HG03469 (cell line): ENCODE data around the gene TMED1.
"Not testable (repeated sequence)": the region's sequence is repeated elsewhere in the genome, so short reads cannot be mapped to it uniquely, and the experiment has no call there.

ENCODE experiments used
- ATAC-seq: cut with Tn5 transposase; IDR thresholded peaks from one replicate; pipeline ENCODE4 v1.9.1; 2021; ENCODE audit warnings: mild to moderate bottlenecking, moderate library complexity, moderate number of reproducible peaks; ENCODE audit not compliant: unreplicated experiment

The TMED1 gene, protein sequence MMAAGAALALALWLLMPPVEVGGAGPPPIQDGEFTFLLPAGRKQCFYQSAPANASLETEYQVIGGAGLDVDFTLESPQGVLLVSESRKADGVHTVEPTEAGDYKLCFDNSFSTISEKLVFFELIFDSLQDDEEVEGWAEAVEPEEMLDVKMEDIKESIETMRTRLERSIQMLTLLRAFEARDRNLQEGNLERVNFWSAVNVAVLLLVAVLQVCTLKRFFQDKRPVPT

DNA sequence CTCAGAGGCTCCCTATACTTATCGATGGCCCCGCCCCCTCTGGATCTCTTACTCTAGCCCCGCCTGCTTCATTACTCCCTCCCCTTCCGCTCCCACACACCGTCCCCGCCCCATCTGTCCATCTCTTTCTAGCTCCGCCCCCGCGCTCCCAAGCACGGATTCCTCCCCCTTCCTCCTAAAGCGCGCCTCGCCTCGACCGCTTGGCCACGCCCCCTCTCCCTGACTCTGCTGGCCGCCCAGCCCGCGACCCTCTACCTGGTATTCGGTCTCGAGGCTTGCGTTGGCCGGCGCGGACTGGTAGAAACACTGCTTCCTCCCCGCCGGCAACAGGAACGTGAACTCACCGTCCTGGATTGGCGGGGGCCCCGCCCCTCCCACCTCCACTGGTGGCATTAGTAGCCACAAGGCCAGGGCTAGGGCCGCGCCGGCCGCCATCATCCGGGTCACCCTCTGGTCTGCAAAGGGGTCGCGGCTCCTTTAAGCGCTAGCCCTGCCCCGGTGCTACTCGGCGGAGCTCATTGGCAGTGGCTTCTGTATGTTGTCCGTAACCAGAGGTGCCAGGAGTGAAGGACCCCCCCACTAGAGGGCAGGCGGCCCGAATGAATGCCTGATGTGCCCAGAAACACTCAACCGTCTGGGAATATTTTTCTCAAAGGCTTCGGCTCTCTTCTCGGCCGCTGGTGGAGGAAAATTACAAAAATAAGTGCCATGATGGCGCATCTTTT lies at the start of gene TMED1:
Gene TMED1, minus strand, starts transcription at position 459 of the 725 bp plus-strand sequence. Its CDS starts 21 bp downstream, at position 438.
- ATAC-seq: peak; percentile 43

DNA sequence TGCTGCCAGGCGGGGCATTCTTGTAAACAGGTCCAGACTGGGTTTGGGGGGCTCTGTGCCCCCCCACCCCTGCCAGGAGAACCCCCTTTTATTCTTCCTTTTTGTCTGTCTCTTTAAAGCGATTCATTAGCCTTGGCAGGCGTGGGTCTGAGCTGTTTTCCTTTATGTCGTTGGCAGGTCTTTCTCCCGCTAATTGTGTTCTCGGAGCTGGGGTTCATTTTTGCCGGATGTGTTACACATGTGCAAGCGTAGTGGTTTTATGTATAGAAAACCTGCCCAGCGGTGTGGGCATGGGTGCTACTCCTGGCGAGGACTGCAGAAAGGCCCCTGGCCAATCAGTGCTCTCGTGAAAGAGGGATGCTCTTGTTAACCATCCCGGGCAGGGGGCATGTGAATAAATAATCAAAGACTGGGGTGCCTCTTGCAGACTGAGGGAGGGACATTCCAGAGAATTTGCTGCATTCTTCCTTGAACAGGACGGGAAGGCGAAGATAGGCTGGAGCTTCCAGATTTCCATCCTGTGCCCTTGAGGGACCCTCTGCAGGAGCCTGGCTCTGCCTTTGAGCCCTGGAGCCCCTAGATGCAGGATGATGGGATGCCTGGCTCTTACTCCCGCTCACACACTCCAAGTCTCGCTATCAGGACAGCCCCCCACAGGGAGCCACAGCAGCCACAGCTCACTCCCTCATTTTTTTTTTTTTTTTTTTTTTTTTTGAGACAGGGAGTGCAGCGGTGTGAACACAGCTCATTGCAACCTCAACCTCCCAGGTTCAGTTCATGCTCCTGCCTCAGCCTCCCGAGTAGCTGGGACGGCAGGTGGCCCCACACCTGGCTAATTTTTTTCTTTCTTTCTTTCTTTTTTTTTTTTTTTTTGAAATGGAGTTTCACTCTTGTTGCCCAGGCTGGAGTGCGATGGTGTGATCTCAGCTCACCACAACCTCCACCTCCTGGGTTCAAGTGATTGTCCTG lies 49.5 kb upstream of the TMED1 start:
- no peak for ATAC-seq

DNA sequence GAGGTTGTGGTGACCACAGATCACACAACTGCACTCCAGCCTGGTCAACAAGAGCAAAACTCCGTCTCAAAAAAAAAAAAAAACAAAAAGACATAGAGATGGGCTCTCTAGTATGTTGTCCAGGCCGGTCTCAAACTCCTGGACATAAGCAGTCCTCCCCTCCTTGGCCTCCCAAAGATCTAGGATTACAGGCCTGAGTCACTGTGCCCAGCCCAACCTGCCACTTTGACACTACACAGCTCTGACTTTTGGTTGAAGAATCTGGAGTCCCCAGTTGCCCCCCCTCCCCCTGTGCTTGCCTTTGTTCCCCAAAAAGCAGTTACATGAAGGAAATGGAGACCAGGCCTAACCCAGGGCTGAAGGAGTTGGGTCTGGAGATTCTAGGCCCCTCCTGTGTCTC lies 48.3 kb upstream of the TMED1 start:
- no peak for ATAC-seq

DNA sequence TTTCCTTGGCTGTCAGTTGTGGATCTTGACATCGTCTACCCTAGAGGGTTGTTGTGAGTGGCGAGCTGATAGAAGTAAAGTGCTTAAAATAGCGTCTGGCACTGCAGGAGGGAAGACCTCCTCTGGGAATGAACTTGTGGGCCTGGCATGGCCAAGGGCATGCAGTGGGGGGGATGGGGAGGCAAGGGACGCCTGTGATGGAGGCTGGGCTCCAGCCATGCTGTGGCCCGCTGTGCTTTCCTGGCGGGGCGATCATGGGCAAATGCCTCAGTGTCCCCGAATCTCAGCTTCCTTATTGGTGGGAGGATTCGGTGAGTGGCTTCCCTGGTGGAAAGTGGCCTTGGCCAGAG lies 46.1 kb upstream of the TMED1 start:
- no peak for ATAC-seq

DNA sequence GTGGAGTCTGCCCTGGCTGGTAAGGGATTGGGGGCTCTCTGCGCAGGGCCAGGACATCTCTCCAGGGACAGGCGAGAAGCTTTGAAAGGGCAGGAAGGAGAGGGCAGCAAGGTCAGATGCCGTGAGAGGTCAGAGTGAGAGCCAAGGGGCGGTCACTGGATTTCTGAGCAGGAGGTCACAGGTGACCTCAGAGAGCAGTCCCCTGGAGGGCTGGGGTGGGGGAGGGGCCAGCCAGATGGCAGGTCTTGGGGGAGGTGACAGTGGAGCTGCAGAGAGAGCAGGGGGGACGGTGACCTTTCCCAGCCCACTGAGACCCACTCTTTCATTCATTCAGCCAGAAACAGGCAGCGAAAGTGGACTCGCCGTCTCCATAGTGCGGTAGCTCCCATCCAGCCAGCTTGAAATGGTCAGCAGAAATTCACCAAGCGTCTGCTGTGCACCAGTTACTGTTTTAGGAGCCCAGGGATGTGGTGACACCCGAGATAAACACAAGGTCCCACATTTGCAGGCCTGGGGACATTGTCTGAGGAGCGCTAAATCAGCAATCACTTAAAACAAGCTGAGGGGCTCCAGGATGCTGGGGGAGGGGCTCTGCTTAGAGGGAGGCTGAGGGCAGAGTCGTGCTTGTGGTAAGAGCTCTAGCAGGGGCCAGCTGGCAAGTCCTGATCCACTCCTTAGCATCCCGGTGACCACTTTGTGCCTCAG lies 45.5 kb upstream of the TMED1 start:
- no peak for ATAC-seq

DNA sequence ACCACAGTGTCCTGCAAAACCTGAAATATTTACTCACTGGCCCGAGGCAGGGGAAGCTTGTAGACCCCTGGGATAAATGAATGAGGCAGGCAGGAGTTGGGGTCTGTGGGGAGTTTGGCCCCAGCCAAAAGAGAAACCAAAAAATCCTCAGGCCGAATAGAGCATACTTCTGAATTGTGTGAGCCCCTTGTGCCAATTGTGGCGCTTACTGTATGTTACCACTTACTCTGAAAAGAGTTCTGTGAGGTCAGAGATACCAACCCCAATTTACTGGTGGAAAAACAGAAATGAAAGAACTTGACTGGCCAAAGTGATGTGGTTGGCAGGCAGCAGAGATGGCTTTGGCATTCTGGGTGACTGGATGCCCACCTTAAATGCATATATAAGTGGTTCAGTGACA lies 42.2 kb upstream of the TMED1 start:
- ATAC-seq: no peak

DNA sequence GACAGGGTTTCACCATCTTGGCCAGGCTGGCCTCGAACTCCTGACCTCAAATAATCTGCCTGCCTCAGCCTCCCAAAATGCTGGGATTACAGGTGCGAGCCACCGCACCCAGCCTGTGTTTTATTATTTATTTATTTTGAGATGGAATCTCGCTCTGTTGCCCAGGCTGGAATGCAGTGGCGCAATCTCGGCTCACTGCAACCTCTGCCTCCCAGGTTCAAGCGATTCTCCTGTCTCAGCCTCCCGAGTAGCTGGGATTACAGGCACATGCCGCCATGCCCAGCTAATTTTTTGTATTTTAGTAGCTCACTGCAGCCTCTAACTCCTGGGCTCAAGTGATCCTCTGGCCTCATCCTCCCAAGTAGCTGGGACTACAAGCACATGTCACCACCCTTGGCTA lies 41.6 kb upstream of the TMED1 start:
- not testable (repeated sequence) for ATAC-seq

DNA sequence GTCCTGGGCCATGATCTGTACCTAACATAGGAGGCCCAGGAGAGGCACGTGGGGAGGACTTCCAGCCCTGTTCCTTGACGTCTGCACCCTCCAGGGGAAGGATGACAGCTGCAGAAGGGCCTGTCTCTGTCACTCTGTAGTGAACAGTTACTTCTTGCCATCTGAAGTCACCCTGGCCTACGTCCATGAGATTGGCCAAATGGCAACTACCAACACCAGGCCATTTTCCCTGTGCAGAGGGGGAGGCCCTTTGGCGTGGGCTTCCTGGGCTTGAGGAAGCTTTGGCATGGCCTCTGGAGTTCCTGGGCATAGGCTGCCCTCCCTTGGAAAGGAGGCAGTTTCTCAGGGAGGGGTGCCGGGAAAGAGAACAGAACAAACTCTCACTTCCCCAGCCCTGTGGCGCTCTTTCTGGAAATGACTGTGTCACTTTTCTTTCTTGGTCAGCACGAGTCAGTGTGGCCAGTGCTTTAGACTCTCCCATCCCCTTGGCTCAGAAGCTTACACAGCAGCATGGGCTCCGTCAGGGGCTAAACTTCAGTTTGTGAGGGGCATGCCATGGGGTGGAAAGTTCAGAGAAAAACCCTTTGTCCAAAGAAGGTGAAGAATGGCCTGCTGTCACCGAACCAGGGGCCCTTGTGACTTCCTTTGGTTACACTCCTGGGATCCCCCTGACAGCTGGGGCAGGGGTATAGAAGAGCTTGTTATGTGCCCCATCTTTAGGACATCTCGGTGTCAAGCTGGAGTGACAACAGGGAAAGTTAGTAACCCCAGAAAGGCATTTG lies 40.6 kb upstream of the TMED1 start:
- ATAC-seq: no peak

DNA sequence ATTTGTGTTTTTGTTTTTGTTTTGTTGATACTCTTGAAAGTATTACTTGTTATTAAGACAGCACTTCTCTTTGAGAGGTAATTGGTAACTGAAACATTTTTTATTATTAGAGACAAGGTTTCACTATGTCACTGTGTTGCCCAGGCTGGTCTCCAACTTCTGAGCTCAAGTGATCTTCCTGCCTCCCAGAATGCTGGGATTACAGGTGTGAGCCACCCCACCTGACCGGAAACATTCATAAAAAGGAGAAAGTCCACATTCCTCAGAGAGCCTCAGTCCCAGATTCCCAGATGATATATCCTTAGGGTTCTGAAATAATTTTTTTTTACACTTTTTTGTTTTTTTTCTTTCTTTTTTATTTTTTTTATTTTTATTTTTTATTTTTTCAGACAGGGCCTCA lies 38.0 kb upstream of the TMED1 start:
- ATAC-seq: no peak

DNA sequence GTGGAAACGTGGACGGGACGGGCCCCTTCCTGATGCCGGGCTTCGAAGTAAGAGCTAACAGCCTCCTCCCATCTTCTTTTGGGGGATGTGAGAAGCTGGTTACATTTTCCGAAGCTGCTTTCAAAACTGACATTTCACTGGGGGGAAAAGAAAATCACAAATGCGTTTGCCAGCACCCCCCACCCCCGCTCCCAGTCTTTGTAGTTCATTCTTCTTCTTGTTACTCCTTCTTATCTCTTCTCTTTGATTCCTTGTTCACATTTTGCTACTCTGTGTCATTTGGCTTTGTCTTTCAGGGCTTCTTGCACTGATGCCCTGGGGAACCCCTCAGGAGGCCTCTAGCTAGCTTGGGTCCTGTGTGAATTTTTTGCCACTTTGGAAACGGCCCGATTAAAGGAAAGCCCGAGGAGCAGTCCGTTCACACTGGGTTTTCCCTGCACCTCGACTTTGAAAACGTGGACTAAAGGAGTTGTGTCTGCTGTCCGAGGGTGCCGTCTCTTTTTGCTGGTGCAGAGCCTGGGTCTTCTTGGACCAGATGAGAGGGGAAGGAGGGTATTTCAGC lies 36.6 kb upstream of the TMED1 start:
- ATAC-seq: no peak

DNA sequence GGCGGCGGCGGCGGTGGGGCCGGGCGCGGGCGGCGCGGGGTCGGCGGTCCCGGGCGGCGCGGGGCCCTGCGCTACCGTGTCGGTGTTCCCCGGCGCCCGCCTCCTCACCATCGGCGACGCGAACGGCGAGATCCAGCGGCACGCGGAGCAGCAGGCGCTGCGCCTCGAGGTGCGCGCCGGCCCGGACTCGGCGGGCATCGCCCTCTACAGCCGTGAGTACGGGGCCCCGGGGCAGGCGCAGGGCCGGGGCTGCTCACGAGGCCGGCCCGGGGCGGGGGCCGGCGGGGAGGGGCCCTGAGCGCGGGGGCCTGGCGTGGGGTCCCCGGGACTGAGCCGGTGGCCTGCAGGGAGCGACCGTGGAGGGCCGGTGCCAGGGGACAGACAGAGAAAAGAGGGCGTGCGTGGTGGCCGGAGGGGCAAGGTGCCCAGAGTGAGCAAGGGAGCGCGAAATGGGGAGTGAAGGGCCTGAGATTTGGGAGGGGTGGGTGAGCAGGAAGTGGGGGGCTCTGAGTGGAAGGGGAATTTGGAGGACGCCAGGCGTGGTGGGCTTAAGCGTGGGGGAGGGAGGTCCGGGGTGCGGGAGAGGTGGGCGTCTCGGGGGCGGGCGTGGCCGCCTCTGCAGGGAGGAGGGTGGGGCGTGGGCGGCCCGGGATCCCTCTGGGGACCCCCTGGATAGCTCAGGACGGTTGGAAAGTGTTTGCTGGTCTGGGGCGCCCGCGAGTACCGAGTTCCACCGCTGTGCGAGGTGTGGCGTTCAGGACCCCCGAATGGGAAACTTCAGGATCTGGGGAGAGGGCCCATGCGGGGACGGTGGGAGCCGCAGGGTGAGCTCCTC lies 35.9 kb upstream of the TMED1 start:
- ATAC-seq: peak; percentile 2

DNA sequence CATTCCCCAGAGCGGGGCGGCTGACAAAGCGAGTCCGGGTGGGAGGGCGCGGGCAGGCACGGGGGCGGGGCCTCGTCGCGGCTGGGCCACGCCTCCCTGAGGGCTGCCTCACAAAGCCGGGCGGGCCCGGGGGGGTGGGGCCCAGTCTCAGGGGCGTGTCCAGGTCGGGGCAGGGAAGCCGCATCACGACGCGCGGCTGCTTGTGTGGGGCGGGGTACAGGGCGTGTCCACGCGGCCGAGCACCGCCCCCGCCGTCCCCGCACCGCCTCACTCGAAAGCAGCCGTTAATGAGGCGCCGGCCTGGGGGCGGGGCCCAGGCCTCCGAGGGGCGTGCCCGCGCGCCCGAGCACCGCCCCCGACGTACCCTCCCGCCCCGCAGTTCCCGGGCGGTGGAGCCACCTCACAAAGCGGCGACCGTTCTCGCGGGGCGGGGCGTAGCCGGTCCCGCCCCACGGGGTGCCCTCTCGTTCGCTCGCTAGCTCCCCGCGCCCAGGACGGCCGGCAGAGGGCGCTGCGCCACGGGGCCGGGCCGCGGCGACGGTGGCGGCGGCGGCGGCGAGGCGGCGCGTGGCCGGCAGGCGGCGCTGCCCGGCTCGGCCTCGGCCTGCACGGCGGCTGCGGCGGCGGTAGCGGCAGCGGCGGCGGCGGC lies 35.1 kb upstream of the TMED1 start, which contains the start of gene CARM1:
Gene CARM1, plus strand, starts transcription at position 599 of the 649 bp plus-strand sequence. CDS start 150 bp downstream, outside the sequence.
- ATAC-seq: peak; percentile 54

DNA sequence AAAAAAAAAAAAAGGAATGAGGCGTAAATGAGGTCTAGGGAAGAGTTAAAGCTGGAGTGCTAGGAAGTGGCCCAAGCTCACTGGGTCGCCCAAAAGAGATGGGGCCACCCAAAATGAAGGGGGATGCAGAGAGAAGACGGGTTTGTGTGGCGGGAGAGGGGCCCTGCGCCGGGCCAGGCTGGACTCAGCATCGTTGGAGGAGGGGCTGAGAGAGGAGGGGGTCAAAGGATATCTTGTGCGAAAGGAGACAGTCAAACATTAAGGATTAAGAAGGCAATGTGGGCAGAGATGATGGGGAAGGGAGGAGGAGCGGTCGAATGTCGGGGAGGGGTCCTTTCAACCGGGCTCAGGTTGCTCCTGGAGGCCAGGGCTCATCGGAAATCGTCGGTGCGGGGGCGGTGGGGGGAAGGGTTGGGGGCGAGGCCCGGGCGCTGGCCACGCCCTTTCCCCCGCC lies 34.5 kb upstream of the TMED1 start:
- no peak for ATAC-seq

DNA sequence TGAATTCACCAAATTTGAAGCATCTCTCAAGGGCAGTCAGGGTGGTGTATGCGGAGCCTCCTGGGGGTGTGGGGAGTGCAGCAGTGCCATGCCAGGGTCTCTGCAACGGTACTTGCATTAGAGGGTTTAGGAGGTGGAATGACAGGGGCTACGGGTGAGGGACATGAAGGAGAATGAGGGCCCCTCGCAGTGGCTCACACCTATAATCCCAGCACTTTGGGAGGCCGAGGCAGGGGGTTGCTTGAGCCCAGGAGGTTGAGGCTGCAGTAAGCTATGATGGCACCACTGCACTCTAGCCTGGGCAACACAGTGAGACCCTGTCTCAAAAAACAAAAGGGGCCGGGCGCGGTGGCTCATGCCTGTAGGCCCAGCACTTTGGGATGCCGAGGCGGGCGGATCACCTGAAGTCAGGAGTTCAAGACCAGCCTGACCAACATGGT lies 33.9 kb upstream of the TMED1 start:
- not testable (repeated sequence) for ATAC-seq

DNA sequence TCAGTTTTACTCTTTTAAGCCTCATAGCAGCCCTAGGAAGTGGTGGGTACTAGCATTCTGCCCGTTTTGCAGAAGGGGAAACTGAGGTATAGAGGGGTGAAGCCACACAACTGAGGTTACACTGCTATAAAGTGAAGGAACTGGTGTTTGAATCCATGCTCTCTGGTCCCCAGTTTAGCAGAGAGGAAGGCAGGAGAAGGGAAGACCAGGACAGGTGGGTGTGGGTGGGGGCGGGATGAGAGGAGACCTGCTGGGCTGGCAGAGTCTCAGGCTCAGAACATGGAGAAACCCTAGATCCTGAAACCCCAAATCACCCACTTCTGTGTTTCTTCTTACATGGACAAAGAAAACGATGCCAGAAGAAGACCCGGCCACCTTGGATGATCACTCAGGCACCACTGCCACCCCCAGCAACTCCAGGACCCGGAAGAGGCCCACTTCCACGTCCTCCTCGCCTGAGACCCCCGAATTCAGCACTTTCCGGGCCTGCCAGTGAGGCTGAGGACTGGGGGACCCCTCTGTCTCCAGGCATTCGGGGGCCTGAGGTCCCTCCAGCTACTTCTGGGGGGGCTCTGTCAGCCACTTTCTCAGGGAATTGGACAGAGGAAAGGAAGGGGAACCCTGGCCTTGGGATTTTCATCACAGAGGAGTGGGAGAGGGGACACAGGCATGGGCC lies 33.0 kb upstream of the TMED1 start:
- ATAC-seq: no peak

DNA sequence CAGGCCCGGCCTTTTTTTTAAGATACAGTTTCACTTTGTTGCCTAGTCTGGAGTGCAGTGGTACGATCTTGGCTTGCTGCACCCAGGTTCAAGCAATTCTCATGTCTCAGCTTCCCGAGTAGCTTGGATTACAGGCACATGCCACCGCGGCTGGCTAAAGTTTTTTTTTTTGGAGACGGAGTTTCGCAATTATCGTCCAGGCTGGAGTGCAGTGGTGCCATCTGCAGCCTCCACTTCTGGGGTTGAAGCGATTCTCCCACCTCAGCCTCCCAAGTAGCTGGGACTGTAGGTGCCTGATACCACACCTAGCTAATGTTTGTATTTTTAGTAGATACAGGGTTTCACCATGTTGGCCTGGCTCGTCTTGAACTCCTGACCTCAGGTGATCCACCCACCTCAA lies 30.5 kb upstream of the TMED1 start:
- no peak for ATAC-seq

DNA sequence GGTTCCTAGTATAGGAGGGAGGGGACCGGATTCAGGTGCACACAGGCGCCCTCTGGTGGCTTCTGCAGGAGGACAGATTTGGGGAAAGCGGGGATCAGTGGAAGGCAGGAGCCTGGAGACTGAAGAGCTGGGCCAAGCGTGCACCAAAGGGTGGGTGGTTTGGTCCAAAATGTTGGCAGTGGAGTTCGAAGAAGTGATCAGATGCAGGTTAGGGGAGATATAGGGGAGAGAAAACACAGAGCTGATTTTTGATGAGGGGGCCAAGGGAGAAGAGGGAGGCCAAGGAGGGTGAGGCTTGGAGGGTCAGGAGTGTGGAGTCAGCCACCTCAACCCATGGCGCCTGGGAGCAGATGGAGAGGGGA lies 28.5 kb upstream of the TMED1 start:
- ATAC-seq: no peak
